Nephron progenitor cell (in vitro differentiated cells): Measurements from ENCODE around the gene CLDN16.

Source experiments
- DNase-seq: peaks from one replicate; pipeline ENCODE4 v3.0.0; 2021
- H3K27ac Mint-ChIP-seq: 2 replicates; pipeline ENCODE4 v1.8.0; 2021; ENCODE audit warnings: mild to moderate bottlenecking, moderate library complexity, mixed read lengths
- H3K27me3 Mint-ChIP-seq: 2 replicates; pipeline ENCODE4 v1.8.0; 2021; ENCODE audit warnings: mild to moderate bottlenecking, low read depth, mixed read lengths; ENCODE audit not compliant: poor library complexity
- H3K36me3 Mint-ChIP-seq: 2 replicates; pipeline ENCODE4 v1.8.0; 2021; ENCODE audit warnings: low read depth, mixed read lengths
- H3K4me1 Mint-ChIP-seq: 2 replicates; pipeline ENCODE4 v1.8.0; 2021; ENCODE audit warnings: mixed read lengths
- H3K4me3 Mint-ChIP-seq: 2 replicates; pipeline ENCODE4 v1.8.0; 2021; ENCODE audit warnings: mild to moderate bottlenecking, moderate library complexity, mixed read lengths
- H3K9me3 Mint-ChIP-seq: 2 replicates; pipeline ENCODE4 v1.8.0; 2021; ENCODE audit warnings: mild to moderate bottlenecking, moderate library complexity, mixed read lengths
- TF ChIP-seq, protein P1 (sequence below): fragments of 200-600 bp; sonication (generic); IDR thresholded peaks from 2 replicates; pipeline ENCODE4 v1.5.0; 2021; ENCODE audit warnings: antibody characterized with exemption

CLDN16 gene

DNA sequence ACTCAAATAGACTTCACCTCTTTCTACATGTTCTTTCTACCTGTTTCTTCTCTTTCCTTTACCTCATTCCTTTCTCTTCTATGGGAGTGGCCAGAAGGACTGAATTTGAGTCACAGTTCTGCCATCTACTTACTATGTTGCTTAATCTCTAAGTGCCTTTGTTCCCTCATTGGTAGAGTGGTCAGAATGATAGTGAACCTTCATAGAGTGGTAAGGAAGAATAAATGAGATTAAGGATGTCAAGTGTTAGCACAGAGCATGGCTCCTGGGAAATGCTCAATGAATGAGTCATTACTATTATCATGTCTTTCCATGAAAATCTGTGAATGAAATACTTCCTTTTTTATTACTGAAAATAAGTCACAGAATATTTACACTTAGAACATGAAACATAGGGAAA lies 44.3 kb downstream of the CLDN16 start:
- DNase-seq, result no peak
- peaks cover 22% of the 10 kb centered on the region for H3K9me3 Mint-ChIP-seq
- H3K27ac Mint-ChIP-seq, result no peak overlapping the region
- no peaks in the 10 kb centered on the region for H3K4me1 Mint-ChIP-seq
- TF ChIP-seq, protein P1, sequence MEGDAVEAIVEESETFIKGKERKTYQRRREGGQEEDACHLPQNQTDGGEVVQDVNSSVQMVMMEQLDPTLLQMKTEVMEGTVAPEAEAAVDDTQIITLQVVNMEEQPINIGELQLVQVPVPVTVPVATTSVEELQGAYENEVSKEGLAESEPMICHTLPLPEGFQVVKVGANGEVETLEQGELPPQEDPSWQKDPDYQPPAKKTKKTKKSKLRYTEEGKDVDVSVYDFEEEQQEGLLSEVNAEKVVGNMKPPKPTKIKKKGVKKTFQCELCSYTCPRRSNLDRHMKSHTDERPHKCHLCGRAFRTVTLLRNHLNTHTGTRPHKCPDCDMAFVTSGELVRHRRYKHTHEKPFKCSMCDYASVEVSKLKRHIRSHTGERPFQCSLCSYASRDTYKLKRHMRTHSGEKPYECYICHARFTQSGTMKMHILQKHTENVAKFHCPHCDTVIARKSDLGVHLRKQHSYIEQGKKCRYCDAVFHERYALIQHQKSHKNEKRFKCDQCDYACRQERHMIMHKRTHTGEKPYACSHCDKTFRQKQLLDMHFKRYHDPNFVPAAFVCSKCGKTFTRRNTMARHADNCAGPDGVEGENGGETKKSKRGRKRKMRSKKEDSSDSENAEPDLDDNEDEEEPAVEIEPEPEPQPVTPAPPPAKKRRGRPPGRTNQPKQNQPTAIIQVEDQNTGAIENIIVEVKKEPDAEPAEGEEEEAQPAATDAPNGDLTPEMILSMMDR, result no peak
- no peak overlapping the region for H3K4me3 Mint-ChIP-seq
- no peaks in the 10 kb centered on the region for H3K36me3 Mint-ChIP-seq
- H3K27me3 Mint-ChIP-seq, result peaks cover 4% of the 10 kb centered on the region

DNA sequence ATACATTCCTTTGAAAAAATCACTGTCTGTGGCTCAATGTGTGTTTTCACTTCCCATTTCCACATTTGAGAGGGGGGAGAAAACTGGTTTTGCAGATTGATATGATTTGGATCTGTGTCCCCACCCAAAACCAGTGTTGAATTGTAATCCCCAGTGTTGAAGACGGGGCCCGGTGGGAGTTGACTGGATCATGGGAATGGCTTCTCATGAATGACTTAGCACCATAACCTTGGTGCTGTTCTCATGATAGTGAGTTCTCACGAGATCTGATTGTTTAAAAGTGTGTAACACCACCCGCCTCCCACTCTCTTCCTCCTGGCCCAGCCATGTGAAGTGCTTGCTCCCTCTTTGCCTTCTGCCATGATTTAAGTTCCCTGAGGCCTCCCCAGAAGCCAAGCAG lies 45.7 kb downstream of the CLDN16 start:
- no peaks in the 10 kb centered on the region for H3K36me3 Mint-ChIP-seq

DNA sequence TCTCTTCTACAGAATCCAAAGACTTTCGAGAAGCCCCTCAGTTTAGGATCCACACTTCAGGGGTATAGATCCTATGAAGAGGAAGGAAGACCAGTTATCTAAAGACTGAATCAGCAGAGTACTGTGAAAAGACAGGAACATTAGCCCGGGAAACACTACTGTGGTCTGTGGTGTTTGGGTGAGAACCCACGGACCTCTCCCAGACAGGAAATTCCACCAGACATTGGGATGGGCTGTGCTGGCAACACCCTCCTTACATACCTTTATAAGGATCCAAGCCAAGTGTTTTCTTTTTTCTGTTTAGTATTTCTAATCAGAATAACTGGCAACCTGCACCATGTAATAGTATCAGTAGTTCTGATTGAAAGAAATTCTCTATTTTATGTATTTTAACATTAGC lies 47.7 kb downstream of the CLDN16 start:
- no peak overlapping the region for H3K4me3 Mint-ChIP-seq
- H3K36me3 Mint-ChIP-seq, result no peaks in the 10 kb centered on the region
- peaks cover 22% of the 10 kb centered on the region for H3K9me3 Mint-ChIP-seq
- H3K27me3 Mint-ChIP-seq, result peaks cover 4% of the 10 kb centered on the region
- no peak for DNase-seq
- H3K27ac Mint-ChIP-seq, result no peak overlapping the region
- TF ChIP-seq, protein P1, result no peak
- H3K4me1 Mint-ChIP-seq, result no peaks in the 10 kb centered on the region

More for the DNA sequence above, 45.7 kb downstream of the CLDN16 start:
- Mint-ChIP-seq H3K4me1 (no peaks in the 10 kb centered on the region), H3K27ac (no peak overlapping the region), H3K4me3 (no peak overlapping the region), H3K9me3 (peaks cover 22% of the 10 kb centered on the region), H3K27me3 (peaks cover 4% of the 10 kb centered on the region)
- TF ChIP-seq, protein P1, result no peak
- DNase-seq, result no peak

DNA sequence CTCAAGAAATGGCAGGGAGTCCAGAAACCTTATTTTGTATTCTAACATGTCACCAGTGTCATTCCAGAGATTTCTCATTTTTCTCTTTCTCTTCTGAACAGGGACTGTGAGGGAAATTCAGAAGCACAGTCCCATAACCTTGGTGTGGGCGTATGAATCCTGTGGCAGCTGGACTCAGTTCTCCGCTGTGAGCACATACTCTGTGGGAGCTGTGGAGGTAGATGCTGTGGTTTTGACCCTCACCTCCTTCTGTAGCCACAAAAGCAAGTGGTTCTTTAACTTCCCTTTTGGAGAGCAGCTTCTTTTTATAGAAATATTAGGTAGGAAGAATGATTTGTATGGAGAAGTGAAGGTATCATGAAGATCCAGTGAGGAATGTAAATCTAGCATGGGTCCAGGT lies 48.4 kb downstream of the CLDN16 start:
- Mint-ChIP-seq H3K27me3 (peaks cover 4% of the 10 kb centered on the region), H3K4me1 (no peaks in the 10 kb centered on the region), H3K27ac (no peak overlapping the region), H3K9me3 (peaks cover 22% of the 10 kb centered on the region), H3K4me3 (no peak overlapping the region), H3K36me3 (no peaks in the 10 kb centered on the region)
- no peak for DNase-seq
- TF ChIP-seq, protein P1, result no peak

DNA sequence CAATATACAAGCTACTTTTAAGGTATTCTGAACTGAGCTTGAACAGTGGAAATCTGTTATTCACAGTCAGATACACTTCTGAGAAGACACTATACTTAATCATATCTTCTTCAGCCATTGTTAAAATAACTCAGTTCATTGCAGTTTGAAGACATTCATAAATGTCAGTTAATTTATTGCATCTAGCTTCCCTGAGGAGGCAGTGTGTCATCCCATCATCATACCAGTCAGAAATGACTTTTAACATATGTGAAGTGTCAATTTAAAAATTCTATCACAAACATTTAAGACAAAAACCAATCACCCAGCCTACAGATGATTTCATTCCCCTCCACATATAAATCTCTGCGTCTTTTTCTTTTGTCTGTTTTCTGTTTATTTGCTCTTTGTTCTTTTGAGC lies 54.3 kb downstream of the CLDN16 start:
- no peaks in the 10 kb centered on the region for H3K9me3 Mint-ChIP-seq
- no peak overlapping the region for H3K4me3 Mint-ChIP-seq
- no peaks in the 10 kb centered on the region for H3K36me3 Mint-ChIP-seq
- DNase-seq, result no peak
- peaks cover 4% of the 10 kb centered on the region for H3K27me3 Mint-ChIP-seq
- no peak overlapping the region for H3K27ac Mint-ChIP-seq
- H3K4me1 Mint-ChIP-seq, result no peaks in the 10 kb centered on the region
- TF ChIP-seq, protein P1, result no peak

GRCh38 chr3:190443257-190443656 lies 55.3 kb downstream of the CLDN16 start:
- no peaks in the 10 kb centered on the region for H3K36me3 Mint-ChIP-seq
- TF ChIP-seq, protein P1, result no peak
- DNase-seq, result no peak
- no peak overlapping the region for H3K27ac Mint-ChIP-seq
- no peaks in the 10 kb centered on the region for H3K4me1 Mint-ChIP-seq
- peaks cover 4% of the 10 kb centered on the region for H3K27me3 Mint-ChIP-seq
- no peak overlapping the region for H3K4me3 Mint-ChIP-seq
- no peaks in the 10 kb centered on the region for H3K9me3 Mint-ChIP-seq
